ENCODE measurements around the gene KCNIP1. TPM values are rescaled to one million over a fixed set of nuclear protein-coding genes. Genes with fewer than 3 reads are reported as not detected.

The KCNIP1 gene
- polyA plus RNA-seq, 2 of the 4 experiments (the other 2 are of a cell fraction), result not detected

DNA sequence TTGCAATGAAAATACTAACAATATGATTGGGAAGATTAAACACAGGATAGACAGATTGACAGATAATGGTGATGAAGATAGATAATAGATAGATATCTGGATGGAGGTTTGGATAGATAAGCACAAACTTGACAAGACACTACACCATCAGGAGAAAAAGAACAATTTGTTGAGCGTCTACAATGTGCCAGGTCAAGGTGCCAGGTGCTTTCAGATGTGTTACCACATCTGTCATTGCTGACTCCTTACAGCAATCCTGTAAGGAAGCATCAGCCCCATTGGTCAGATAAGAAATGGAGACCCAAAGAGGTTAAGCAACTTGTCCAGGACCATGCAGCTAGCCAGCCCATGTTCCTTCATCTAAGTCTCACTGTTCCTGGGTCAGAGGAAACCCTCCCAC, 278.1 kb downstream of the KCNIP1 start:
- ATAC-seq (no peak), FAIRE-seq (no peak), DNase-seq (ENCODE audit: low read depth in 1 of 2, low spot score in 1 of 2) (no peak)
- ChIA-PET CTCF (interaction anchor here (2.6 to 3.8 kb wide), 3 partner anchors 10 to 143 kb away, joined by 17 to 27 read pairs (median 18); no protein-coding TSS in a partner anchor), POLR2A (no interaction called here)
- Histone ChIP-seq H3K9me3 (no peaks in the 10 kb centered on the region), H3K27ac (no peak overlapping the region), H3K4me3 (no peak overlapping the region), H3K4me2 (no peak overlapping the region), H3K4me1 (no peaks in the 10 kb centered on the region)
- WGBS (ENCODE audit: missing lambda C conversion rate), result 24% methylated on average over 1 of the region's 1 CpG
- TF ChIP-seq NPAS2 (CRISPR knock-in tag; IDR thresholded peaks at IDR 0.05; ENCODE audit: borderline replicate concordance), result no peak
- no peak for TF ChIP-seq CEBPB (IDR thresholded peaks at IDR 0.05)
- no peak for TF ChIP-seq FOSL2 (IDR thresholded peaks at IDR 0.05)
- TF ChIP-seq FOSL2 (CRISPR knock-in tag; IDR thresholded peaks at IDR 0.05), result no peak
- TF ChIP-seq FOSB (CRISPR knock-in tag; IDR thresholded peaks at IDR 0.05), result no peak
- TF ChIP-seq TFCP2L1 (CRISPR knock-in tag; IDR thresholded peaks at IDR 0.05), result no peak
- no peak for TF ChIP-seq HOXB13 (CRISPR knock-in tag; IDR thresholded peaks at IDR 0.05; ENCODE audit: low read depth)
- no peak for TF ChIP-seq POLR2A (IDR thresholded peaks at IDR 0.05; ENCODE audit: low read length)
- no peak for TF ChIP-seq RARB (CRISPR knock-in tag; IDR thresholded peaks at IDR 0.05)

DNA sequence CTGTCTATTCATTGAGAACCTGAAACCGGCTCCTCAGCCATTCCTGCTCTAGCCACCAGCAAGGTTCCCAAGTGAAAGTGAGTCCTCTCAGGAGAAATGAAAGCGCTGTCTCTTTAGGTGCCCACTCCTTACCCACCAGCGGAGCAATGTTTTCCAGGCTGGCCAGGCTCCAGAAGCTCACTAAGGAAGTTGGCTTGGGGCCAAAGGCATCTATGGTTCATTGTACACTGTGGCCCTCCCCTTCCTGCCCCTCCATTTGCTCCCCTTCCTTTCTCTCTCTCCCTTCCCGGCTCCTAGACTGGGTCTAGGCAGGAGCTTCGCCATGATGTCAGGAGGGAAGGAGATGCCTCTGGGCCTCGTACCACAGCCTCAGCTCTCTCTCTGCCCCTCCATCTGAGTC, 278.6 kb downstream of the KCNIP1 start:
- ATAC-seq (no peak), DNase-seq (ENCODE audit: low read depth in 1 of 2, low spot score in 1 of 2) (no peak), FAIRE-seq (no peak)
- TF ChIP-seq ZFP36 (IDR thresholded peaks at IDR 0.05; ENCODE audit: borderline replicate concordance, partially characterized antibody) (no peak), FOXS1 (CRISPR knock-in tag; IDR thresholded peaks at IDR 0.05) (no peak), ZNF302 (CRISPR knock-in tag; IDR thresholded peaks at IDR 0.05) (no peak), CEBPB (IDR thresholded peaks at IDR 0.05) (no peak), ZC3H11A (IDR thresholded peaks at IDR 0.05) (no peak), HEYL (CRISPR knock-in tag; IDR thresholded peaks at IDR 0.05) (no peak), POLR2AphosphoS2 (conservative IDR thresholded peaks at IDR 0.05; ENCODE audit: low read length) (no peak), KDM1A (IDR thresholded peaks at IDR 0.05; ENCODE audit: low read depth) (no peak)
- TF ChIP-seq, protein P1, sequence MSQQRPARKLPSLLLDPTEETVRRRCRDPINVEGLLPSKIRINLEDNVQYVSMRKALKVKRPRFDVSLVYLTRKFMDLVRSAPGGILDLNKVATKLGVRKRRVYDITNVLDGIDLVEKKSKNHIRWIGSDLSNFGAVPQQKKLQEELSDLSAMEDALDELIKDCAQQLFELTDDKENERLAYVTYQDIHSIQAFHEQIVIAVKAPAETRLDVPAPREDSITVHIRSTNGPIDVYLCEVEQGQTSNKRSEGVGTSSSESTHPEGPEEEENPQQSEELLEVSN (IDR thresholded peaks at IDR 0.05; ENCODE audit: borderline replicate concordance, low read depth), result no peak
- CTCF ChIA-PET, result interaction anchor here (2.6 to 3.8 kb wide), 3 partner anchors 10 to 144 kb away, joined by 17 to 27 read pairs (median 18); no protein-coding TSS in a partner anchor
- H3K27ac ChIP-seq, result no peak overlapping the region
- POLR2A ChIA-PET, result no interaction called here
- WGBS (ENCODE audit: missing lambda C conversion rate), result 70% methylated on average over 6 of the region's 6 CpGs
- no peaks in the 10 kb centered on the region for H3K9me3 ChIP-seq
- H3K4me3 ChIP-seq, result no peak overlapping the region
- no peak overlapping the region for H3K4me2 ChIP-seq
- no peaks in the 10 kb centered on the region for H3K4me1 ChIP-seq

DNA sequence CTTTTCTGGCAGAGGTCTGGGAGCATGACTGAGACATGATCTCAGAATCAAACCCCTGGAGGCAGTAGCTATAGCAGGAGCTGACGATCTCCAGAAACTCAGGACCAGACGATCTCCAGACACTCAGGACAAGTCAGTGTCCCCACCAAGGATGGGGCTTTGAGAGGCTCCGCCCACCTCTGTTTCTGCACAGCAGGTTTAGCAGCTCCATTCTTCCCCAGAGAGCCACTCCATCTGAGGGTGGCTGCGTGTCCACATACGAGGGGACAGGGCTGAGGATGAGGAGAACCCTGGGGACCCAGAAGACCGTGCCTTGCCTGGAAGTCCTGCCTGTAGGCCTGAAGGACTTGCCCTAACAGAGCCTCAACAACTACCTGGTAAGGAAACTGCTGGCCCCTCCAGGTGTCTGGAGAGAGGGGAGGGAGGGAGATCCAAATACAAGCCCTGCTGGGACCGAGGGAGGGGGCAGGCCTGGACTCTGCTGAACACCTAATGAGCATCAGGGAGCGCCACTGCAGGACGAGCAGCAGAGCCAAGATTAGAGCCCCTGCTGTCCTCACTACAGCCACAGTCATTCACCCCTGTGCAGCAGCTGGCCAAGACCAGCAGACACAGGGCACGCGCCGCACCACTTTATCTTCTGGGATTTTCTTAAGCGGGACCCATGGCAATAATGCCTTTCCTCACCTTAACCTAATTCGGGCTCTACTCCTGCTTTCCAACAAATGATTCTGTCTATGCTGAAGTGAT, 279.9 kb downstream of the KCNIP1 start, which contains the start of gene GABRP:
GABRP (plus strand) TSS at position 228 of the 750 bp plus-strand sequence. CDS start 4,891 bp downstream, outside the sequence.
- ATAC-seq (no peak), FAIRE-seq (no peak), DNase-seq (ENCODE audit: low read depth in 1 of 2, low spot score in 1 of 2) (no peak)
- ChIA-PET POLR2A (no interaction called here), CTCF (interaction anchor here (0.5 to 3.8 kb wide), 6 partner anchors 8 to 551 kb away, joined by 3 to 27 read pairs (median 11); no protein-coding TSS in a partner anchor)
- Histone ChIP-seq H3K4me2 (no peak within 1 kb of the TSS), H3K4me1 (no peaks in the 10 kb centered on the region), H3K9me3 (no peaks in the 10 kb centered on the region), H3K4me3 (no peak within 1 kb of the TSS), H3K27ac (no peak within 1 kb of the TSS)
- TF ChIP-seq HOXB13 (CRISPR knock-in tag; IDR thresholded peaks at IDR 0.05; ENCODE audit: low read depth) (no peak), POLR2A (IDR thresholded peaks at IDR 0.05; ENCODE audit: low read length) (no peak), CEBPB (IDR thresholded peaks at IDR 0.05) (no peak), GATA3 (IDR thresholded peaks at IDR 0.05; ENCODE audit: borderline replicate concordance) (no peak), ZFP36 (IDR thresholded peaks at IDR 0.05; ENCODE audit: borderline replicate concordance, partially characterized antibody) (no peak), FOSB (CRISPR knock-in tag; IDR thresholded peaks at IDR 0.05) (no peak), NPAS2 (CRISPR knock-in tag; IDR thresholded peaks at IDR 0.05; ENCODE audit: borderline replicate concordance) (no peak), CHD2 (IDR thresholded peaks at IDR 0.05; ENCODE audit: low read length, partially characterized antibody) (no peak), CHD4 (IDR thresholded peaks at IDR 0.05; ENCODE audit: borderline replicate concordance) (no peak), POLR2AphosphoS2 (conservative IDR thresholded peaks at IDR 0.05; ENCODE audit: low read length) (no peak), SMC3 (IDR thresholded peaks at IDR 0.05) (no peak), TP53 (CRISPR knock-in tag; IDR thresholded peaks at IDR 0.05) (no peak), HOXB5 (CRISPR knock-in tag; IDR thresholded peaks at IDR 0.05) (no peak), EHF (CRISPR knock-in tag; IDR thresholded peaks at IDR 0.05) (no peak)
- TF ChIP-seq, protein P2, sequence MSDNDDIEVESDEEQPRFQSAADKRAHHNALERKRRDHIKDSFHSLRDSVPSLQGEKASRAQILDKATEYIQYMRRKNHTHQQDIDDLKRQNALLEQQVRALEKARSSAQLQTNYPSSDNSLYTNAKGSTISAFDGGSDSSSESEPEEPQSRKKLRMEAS (IDR thresholded peaks at IDR 0.05), result no peak
- TF ChIP-seq, protein P3, sequence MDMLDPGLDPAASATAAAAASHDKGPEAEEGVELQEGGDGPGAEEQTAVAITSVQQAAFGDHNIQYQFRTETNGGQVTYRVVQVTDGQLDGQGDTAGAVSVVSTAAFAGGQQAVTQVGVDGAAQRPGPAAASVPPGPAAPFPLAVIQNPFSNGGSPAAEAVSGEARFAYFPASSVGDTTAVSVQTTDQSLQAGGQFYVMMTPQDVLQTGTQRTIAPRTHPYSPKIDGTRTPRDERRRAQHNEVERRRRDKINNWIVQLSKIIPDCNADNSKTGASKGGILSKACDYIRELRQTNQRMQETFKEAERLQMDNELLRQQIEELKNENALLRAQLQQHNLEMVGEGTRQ (IDR thresholded peaks at IDR 0.05), result no peak
- TF ChIP-seq, protein P4, sequence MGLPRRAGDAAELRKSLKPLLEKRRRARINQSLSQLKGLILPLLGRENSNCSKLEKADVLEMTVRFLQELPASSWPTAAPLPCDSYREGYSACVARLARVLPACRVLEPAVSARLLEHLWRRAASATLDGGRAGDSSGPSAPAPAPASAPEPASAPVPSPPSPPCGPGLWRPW (IDR thresholded peaks at IDR 0.05), result no peak
- WGBS (ENCODE audit: missing lambda C conversion rate), result 68% methylated on average over 13 of the region's 14 CpGs
